ENCODE measurements around the gene ZNF865.

DNA sequence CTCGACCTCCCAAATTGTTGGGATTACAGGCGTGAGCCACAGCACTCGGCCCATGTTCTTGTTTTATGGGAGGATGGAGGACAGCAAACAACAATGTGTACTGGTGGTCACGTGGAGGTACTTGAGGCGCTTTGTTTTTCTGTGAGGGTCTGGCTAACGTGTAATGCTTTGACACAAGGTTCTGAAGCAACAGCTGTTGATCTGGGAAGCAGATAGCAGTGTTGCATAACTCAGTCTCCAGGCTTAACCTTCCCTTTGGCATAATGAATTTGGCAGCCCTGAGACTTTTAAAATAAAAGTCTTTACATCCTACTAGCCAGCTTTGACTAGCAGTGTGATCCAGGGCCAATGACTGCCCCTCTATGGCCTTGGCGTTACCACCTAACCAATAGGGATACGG is 28.4 kb downstream of the ZNF865 start:
- TF ChIP-seq RELA (IDR thresholded peaks at IDR 0.05; ENCODE audit: borderline replicate concordance, partially characterized antibody) (no peak), NFYB (IDR thresholded peaks at IDR 0.05; ENCODE audit: insufficient read depth, low read depth, low read length) (no peak), NRF1 (conservative IDR thresholded peaks at IDR 0.05; ENCODE audit: low read depth, low read length) (no peak), ATF2 (IDR thresholded peaks at IDR 0.05; ENCODE audit: low read length) (no peak)
- TF ChIP-seq, protein P1, sequence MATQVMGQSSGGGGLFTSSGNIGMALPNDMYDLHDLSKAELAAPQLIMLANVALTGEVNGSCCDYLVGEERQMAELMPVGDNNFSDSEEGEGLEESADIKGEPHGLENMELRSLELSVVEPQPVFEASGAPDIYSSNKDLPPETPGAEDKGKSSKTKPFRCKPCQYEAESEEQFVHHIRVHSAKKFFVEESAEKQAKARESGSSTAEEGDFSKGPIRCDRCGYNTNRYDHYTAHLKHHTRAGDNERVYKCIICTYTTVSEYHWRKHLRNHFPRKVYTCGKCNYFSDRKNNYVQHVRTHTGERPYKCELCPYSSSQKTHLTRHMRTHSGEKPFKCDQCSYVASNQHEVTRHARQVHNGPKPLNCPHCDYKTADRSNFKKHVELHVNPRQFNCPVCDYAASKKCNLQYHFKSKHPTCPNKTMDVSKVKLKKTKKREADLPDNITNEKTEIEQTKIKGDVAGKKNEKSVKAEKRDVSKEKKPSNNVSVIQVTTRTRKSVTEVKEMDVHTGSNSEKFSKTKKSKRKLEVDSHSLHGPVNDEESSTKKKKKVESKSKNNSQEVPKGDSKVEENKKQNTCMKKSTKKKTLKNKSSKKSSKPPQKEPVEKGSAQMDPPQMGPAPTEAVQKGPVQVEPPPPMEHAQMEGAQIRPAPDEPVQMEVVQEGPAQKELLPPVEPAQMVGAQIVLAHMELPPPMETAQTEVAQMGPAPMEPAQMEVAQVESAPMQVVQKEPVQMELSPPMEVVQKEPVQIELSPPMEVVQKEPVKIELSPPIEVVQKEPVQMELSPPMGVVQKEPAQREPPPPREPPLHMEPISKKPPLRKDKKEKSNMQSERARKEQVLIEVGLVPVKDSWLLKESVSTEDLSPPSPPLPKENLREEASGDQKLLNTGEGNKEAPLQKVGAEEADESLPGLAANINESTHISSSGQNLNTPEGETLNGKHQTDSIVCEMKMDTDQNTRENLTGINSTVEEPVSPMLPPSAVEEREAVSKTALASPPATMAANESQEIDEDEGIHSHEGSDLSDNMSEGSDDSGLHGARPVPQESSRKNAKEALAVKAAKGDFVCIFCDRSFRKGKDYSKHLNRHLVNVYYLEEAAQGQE (IDR thresholded peaks at IDR 0.05; ENCODE audit: low read depth, low read length) = no peak
- TF ChIP-seq, protein P2, sequence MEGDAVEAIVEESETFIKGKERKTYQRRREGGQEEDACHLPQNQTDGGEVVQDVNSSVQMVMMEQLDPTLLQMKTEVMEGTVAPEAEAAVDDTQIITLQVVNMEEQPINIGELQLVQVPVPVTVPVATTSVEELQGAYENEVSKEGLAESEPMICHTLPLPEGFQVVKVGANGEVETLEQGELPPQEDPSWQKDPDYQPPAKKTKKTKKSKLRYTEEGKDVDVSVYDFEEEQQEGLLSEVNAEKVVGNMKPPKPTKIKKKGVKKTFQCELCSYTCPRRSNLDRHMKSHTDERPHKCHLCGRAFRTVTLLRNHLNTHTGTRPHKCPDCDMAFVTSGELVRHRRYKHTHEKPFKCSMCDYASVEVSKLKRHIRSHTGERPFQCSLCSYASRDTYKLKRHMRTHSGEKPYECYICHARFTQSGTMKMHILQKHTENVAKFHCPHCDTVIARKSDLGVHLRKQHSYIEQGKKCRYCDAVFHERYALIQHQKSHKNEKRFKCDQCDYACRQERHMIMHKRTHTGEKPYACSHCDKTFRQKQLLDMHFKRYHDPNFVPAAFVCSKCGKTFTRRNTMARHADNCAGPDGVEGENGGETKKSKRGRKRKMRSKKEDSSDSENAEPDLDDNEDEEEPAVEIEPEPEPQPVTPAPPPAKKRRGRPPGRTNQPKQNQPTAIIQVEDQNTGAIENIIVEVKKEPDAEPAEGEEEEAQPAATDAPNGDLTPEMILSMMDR (IDR thresholded peaks at IDR 0.05 in 2 of 3, conservative IDR thresholded peaks at IDR 0.05 in 1 of 3; ENCODE audit: control insufficient read depth in 2 of 3, extremely low read depth in 1 of 3, insufficient read depth in 1 of 3, low read depth in 3 of 3, low read length in 3 of 3) = no peak
